Testis (tissue), 3 donors: ENCODE results near the gene FBXO38. TPM values are rescaled to one million over a fixed set of nuclear protein-coding genes. Genes with fewer than 3 reads are reported as not detected.

Experiments
- DNase-seq: peaks from one replicate; pipeline ENCODE4 v3.0.0-alpha.2; 2019
- H3K27ac ChIP-seq, 2 donors: fragments of 200-600 bp; sonication (generic); one replicate each; pipeline ENCODE4 v1.5.1; 2019
- H3K27me3 ChIP-seq: fragments of 200-600 bp; sonication (generic); one replicate; pipeline ENCODE4 v1.5.1; 2019
- H3K36me3 ChIP-seq: fragments of 200-600 bp; sonication (generic); one replicate; pipeline ENCODE4 v1.5.1; 2017; ENCODE audit warnings: low read depth; ENCODE audit errors: missing control alignments
- H3K4me1 ChIP-seq: fragments of 200-600 bp; sonication (generic); one replicate; pipeline ENCODE4 v1.5.1; 2019
- H3K4me3 ChIP-seq, 2 donors: fragments of 200-600 bp; sonication (generic); one replicate each; pipeline ENCODE4 v1.5.1; 2017 to 2019
- H3K9me3 ChIP-seq: fragments of 200-600 bp; sonication (generic); one replicate; pipeline ENCODE4 v1.5.1; 2017
- CTCF ChIP-seq, 3 experiments: fragments of 450-650 bp in 2 of 3; fragments of 200-600 bp in 1 of 3; sonication (generic) in 1 of 3; IDR thresholded peaks; one replicate each; pipeline ENCODE4 v1.5.1; 2016 to 2019; ENCODE audit warnings: antibody characterized with exemption in 3 of 3, mild to moderate bottlenecking in 2 of 3, moderate library complexity in 1 of 3
- POLR2A ChIP-seq: fragments of 450-650 bp; IDR thresholded peaks from one replicate; pipeline ENCODE4 v1.6.1; 2017; ENCODE audit warnings: antibody characterized with exemption, mild to moderate bottlenecking, moderate library complexity
- WGBS, 2 donors: methylation state at CpG; one replicate each; pipeline ENCODE4 v1.1.5; 2018; 5-methylcytosine and 5-hydroxymethylcytosine counted together
- intact Hi-C: fragments of 100-400 bp; cut with DNase I; formaldehyde crosslinking; loops from one replicate; pipeline ENCODE4 v1.15.1; 2023; ENCODE audit warnings: low total_unique reads
- polyA plus RNA-seq: library from polyadenylated mRNA; stranded (reverse); fragments of 350-450 nt; fragmentation: Illumina TruSeq; extraction: RNeasy Lipid Tissue Mini Kit (QIAGEN cat#74804); gene quantifications from one replicate; pipeline ENCODE4 v1.2.3, GENCODE V29; 2014; ENCODE audit warnings: low read depth, low replicate concordance; ENCODE audit not compliant: insufficient read depth
- total RNA-seq, 2 donors: library from RNA; depleted of rRNA; stranded (reverse); fragments of >200 nt; gene quantifications; one replicate each; pipeline ENCODE4 v1.2.3, GENCODE V29; 2016

FBXO38 gene
- total and polyA plus RNA-seq, 3 donors from 2014 or later, result 41.0 to 62.4 (median 57.8) TPM

GRCh38 chr5:148469501-148469935 lies 85.8 kb downstream of the FBXO38 start:
- intact Hi-C loops, result no loop called here
- 64 to 72% methylated on average over 4 of the region's 4 CpGs for WGBS, 2 donors
- TF ChIP-seq CTCF (IDR thresholded peaks at IDR 0.05) (no peak), POLR2A (no peak)
- no peaks in the 10 kb centered on the region for H3K36me3 ChIP-seq
- no peak overlapping the region for H3K4me3 ChIP-seq
- no peaks in the 10 kb centered on the region for H3K9me3 ChIP-seq
- H3K27ac ChIP-seq, result no peak overlapping the region
- no peaks in the 10 kb centered on the region for H3K4me1 ChIP-seq
- H3K27me3 ChIP-seq, result no peaks in the 10 kb centered on the region
- no peak for DNase-seq

GRCh38 chr5:148471379-148471778 lies 87.6 kb downstream of the FBXO38 start:
- H3K27ac ChIP-seq, result no peak overlapping the region
- no peak for DNase-seq
- no peaks in the 10 kb centered on the region for H3K36me3 ChIP-seq
- no peaks in the 10 kb centered on the region for H3K4me1 ChIP-seq
- intact Hi-C loops, result no loop called here
- TF ChIP-seq CTCF (IDR thresholded peaks at IDR 0.05) (no peak), POLR2A (no peak)
- no peaks in the 10 kb centered on the region for H3K27me3 ChIP-seq
- WGBS, 2 donors, result 81 to 85% methylated on average over 2 of the region's 2 CpGs
- H3K4me3 ChIP-seq, result no peak overlapping the region
- no peaks in the 10 kb centered on the region for H3K9me3 ChIP-seq

- Histone ChIP-seq H3K36me3 (no peaks in the 10 kb centered on the region), H3K4me3 (no peak overlapping the region), H3K27ac (peak overlapping the region in 1 of 2 donors; percentile 37), H3K9me3 (no peaks in the 10 kb centered on the region), H3K4me1 (no peaks in the 10 kb centered on the region), H3K27me3 (no peaks in the 10 kb centered on the region)
- intact Hi-C loops, result no loop called here
- 64 to 78% methylated on average over 8 of the region's 8 CpGs for WGBS, 2 donors
- peak; percentile 42 for DNase-seq
- TF ChIP-seq POLR2A (no peak), CTCF (IDR thresholded peaks at IDR 0.05) (no peak)
Measured at GRCh38 chr5:148474025-148474511, 90.3 kb downstream of the FBXO38 start.

GRCh38 chr5:148476302-148476701 lies 92.5 kb downstream of the FBXO38 start:
- Histone ChIP-seq H3K27me3 (no peaks in the 10 kb centered on the region), H3K27ac (no peak overlapping the region), H3K9me3 (no peaks in the 10 kb centered on the region), H3K4me3 (no peak overlapping the region), H3K4me1 (no peaks in the 10 kb centered on the region), H3K36me3 (no peaks in the 10 kb centered on the region)
- 87 to 90% methylated on average over 3 of the region's 3 CpGs for WGBS, 2 donors
- intact Hi-C loops, result no loop called here
- TF ChIP-seq CTCF (IDR thresholded peaks at IDR 0.05), result no peak
- no peak for TF ChIP-seq POLR2A
- DNase-seq, result no peak

- Histone ChIP-seq H3K27me3 (no peaks in the 10 kb centered on the region), H3K4me3 (no peak overlapping the region), H3K27ac (no peak overlapping the region), H3K4me1 (no peaks in the 10 kb centered on the region), H3K9me3 (no peaks in the 10 kb centered on the region), H3K36me3 (no peaks in the 10 kb centered on the region)
- intact Hi-C loops, result no loop called here
- TF ChIP-seq CTCF (IDR thresholded peaks at IDR 0.05), result no peak
- no peak for TF ChIP-seq POLR2A
- no peak for DNase-seq
- 94% methylated on average over 3 of the region's 3 CpGs for WGBS, 2 donors
Measured at GRCh38 chr5:148477429-148477828, 93.7 kb downstream of the FBXO38 start.
